ENCODE results near the gene SLC45A1. TPM values are rescaled to one million over a fixed set of nuclear protein-coding genes. Genes with fewer than 3 reads are reported as not detected.
"Not testable (repeated sequence)": the region's sequence is repeated elsewhere in the genome, so short reads cannot be mapped to it uniquely, and the experiment has no call there.

SLC45A1 gene
- total RNA-seq, 3 donors from 2014 or later (not counting 1 experiment from before 2014, with no cell fraction given), result 0.45 to 0.68 (median 0.52) TPM

DNA sequence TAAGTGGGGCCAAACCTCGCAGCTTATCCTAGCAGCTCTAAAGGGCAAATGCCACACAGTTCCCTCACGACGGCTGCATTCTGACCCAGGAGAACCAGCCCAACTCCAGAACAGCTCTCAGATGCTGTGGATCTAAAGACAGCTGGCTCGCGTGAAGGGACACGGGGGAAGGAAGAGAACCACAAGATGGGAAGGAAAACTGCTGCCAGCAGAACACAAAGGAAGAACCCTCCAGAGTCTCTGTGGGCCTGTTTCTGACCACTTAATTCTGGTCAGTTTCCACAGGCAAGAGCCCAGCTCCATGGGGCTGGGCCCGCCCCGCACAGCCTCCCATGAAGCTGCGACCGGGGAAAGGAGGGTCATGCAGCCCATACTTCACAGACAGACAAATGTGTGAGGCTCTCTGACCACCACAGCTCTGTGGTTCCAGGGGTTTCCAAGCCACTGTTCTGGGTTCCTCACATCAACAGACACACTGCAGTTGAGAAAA lies 61.1 kb downstream of the SLC45A1 start:
- Mint-ChIP-seq H3K4me3 (peak overlapping the region; percentile 25), H3K9me3 (no peaks in the 10 kb centered on the region), H3K36me3 (no peaks in the 10 kb centered on the region), H3K4me1 (peaks cover 35 to 52% of the 10 kb centered on the region in 2 donors), H3K27me3 (ENCODE audit: low read depth in 2 of 2) (no peaks in the 10 kb centered on the region), H3K27ac (peak overlapping the region in 1 of 2 donors; percentile 72)
- Histone ChIP-seq H3K4me3 (ENCODE audit: low read length) (no peak overlapping the region), H3K9me3 (ENCODE audit: control insufficient read depth, insufficient read depth, low read length) (no peaks in the 10 kb centered on the region), H3K27me3 (ENCODE audit: control insufficient read depth, insufficient read depth, low read length) (no peaks in the 10 kb centered on the region), H3K36me3 (ENCODE audit: control insufficient read depth, insufficient read depth, low read length) (no peaks in the 10 kb centered on the region), H3K27ac (ENCODE audit: low read length) (no peak overlapping the region), H3K4me1 (ENCODE audit: control insufficient read depth, insufficient read depth, low read length) (peaks cover 34% of the 10 kb centered on the region)
- ATAC-seq (peak in 2 of 3 donors; percentile 55 to 83), DNase-seq (no peak)
- 63% methylated on average over 10 of the region's 10 CpGs for WGBS (ENCODE audit: insufficient coverage)
- TF ChIP-seq, protein P1, sequence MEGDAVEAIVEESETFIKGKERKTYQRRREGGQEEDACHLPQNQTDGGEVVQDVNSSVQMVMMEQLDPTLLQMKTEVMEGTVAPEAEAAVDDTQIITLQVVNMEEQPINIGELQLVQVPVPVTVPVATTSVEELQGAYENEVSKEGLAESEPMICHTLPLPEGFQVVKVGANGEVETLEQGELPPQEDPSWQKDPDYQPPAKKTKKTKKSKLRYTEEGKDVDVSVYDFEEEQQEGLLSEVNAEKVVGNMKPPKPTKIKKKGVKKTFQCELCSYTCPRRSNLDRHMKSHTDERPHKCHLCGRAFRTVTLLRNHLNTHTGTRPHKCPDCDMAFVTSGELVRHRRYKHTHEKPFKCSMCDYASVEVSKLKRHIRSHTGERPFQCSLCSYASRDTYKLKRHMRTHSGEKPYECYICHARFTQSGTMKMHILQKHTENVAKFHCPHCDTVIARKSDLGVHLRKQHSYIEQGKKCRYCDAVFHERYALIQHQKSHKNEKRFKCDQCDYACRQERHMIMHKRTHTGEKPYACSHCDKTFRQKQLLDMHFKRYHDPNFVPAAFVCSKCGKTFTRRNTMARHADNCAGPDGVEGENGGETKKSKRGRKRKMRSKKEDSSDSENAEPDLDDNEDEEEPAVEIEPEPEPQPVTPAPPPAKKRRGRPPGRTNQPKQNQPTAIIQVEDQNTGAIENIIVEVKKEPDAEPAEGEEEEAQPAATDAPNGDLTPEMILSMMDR (IDR thresholded peaks at IDR 0.05), result no peak
- intact Hi-C loops (cut with micrococcal nuclease), result loop anchor here (5.0 kb wide), 1 partner anchor 43 kb away; no protein-coding TSS in a partner anchor

DNA sequence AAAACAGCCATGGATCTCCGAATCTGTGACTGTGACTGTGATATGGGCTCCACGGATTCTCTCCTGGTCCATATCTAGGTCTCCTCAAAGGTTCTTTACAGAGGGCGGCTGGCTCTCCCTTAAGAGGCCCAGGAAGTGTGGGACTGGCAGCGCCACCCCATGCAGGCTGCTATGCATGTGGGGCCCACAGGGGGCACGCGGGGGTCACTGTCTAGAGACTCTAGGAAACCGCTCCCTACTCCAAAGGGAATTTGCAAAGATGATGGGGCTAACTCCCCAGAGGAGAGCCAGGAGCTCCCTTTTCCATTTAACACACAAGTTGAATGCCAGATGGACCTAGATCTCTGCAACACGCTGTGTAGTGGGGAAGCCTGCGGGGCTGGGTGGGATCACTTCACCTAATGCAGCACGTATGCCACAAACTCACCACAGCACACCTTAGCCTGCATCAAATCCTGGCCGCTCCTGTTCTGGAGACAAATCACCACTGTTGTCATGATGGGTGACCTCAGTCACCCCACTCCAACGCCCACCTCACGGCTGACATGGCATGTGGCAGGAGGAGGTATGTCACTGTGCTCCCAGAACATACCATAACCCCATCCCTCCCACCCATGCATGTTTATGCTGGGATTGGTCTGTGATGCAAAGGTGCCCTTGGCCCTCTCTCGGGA lies 61.7 kb downstream of the SLC45A1 start:
- Histone ChIP-seq H3K4me3 (ENCODE audit: low read length) (no peak overlapping the region), H3K9me3 (ENCODE audit: control insufficient read depth, insufficient read depth, low read length) (no peaks in the 10 kb centered on the region), H3K27me3 (ENCODE audit: control insufficient read depth, insufficient read depth, low read length) (no peaks in the 10 kb centered on the region), H3K27ac (ENCODE audit: low read length) (no peak overlapping the region), H3K4me1 (ENCODE audit: control insufficient read depth, insufficient read depth, low read length) (peaks cover 34% of the 10 kb centered on the region), H3K36me3 (ENCODE audit: control insufficient read depth, insufficient read depth, low read length) (no peaks in the 10 kb centered on the region)
- no peaks in the 10 kb centered on the region for H3K27me3 Mint-ChIP-seq (ENCODE audit: low read depth in 2 of 2)
- peaks cover 34 to 55% of the 10 kb centered on the region in 2 donors for H3K4me1 Mint-ChIP-seq
- no peaks in the 10 kb centered on the region for H3K36me3 Mint-ChIP-seq
- TF ChIP-seq, protein P1 (IDR thresholded peaks at IDR 0.05), result no peak
- ATAC-seq (peak in 2 of 3 donors; percentile 54 to 67), DNase-seq (no peak)
- no peaks in the 10 kb centered on the region for H3K9me3 Mint-ChIP-seq
- intact Hi-C loops (cut with micrococcal nuclease), result loop anchor here (5.0 kb wide), 1 partner anchor 43 kb away; no protein-coding TSS in a partner anchor
- H3K27ac Mint-ChIP-seq, result peak overlapping the region in 1 of 2 donors; percentile 72
- 76% methylated on average over 13 of the region's 14 CpGs for WGBS (ENCODE audit: insufficient coverage)
- H3K4me3 Mint-ChIP-seq, result peak overlapping the region; percentile 25

- intact Hi-C loops (cut with micrococcal nuclease); H3K36me3 Mint-ChIP-seq; H3K27ac ChIP-seq (ENCODE audit: low read length); H3K36me3 ChIP-seq (ENCODE audit: control insufficient read depth, insufficient read depth, low read length); H3K27ac Mint-ChIP-seq; H3K4me3 ChIP-seq (ENCODE audit: low read length); H3K9me3 ChIP-seq (ENCODE audit: control insufficient read depth, insufficient read depth, low read length); DNase-seq; ATAC-seq; H3K4me3 Mint-ChIP-seq; H3K9me3 Mint-ChIP-seq; H3K27me3 ChIP-seq (ENCODE audit: control insufficient read depth, insufficient read depth, low read length); H3K27me3 Mint-ChIP-seq (ENCODE audit: low read depth in 2 of 2): not testable (repeated sequence)
- peaks cover 34% of the 10 kb centered on the region for H3K4me1 ChIP-seq (ENCODE audit: control insufficient read depth, insufficient read depth, low read length)
- WGBS (ENCODE audit: insufficient coverage), result 95% methylated on average over 5 of the region's 6 CpGs
- peaks cover 29 to 51% of the 10 kb centered on the region in 2 donors for H3K4me1 Mint-ChIP-seq
Measured at GRCh38 chr1:8380310-8380709, 62.4 kb downstream of the SLC45A1 start.

- Histone ChIP-seq H3K9me3 (ENCODE audit: control insufficient read depth, insufficient read depth, low read length) (no peaks in the 10 kb centered on the region), H3K27ac (ENCODE audit: low read length) (no peak overlapping the region), H3K36me3 (ENCODE audit: control insufficient read depth, insufficient read depth, low read length) (no peaks in the 10 kb centered on the region), H3K27me3 (ENCODE audit: control insufficient read depth, insufficient read depth, low read length) (no peaks in the 10 kb centered on the region), H3K4me1 (ENCODE audit: control insufficient read depth, insufficient read depth, low read length) (peaks cover 34% of the 10 kb centered on the region), H3K4me3 (ENCODE audit: low read length) (no peak overlapping the region)
- no peak for ATAC-seq
- no peak for DNase-seq
- H3K27ac Mint-ChIP-seq, result no peak overlapping the region
- 92% methylated on average over 8 of the region's 8 CpGs for WGBS (ENCODE audit: insufficient coverage)
- no peak overlapping the region for H3K4me3 Mint-ChIP-seq
- H3K4me1 Mint-ChIP-seq, result peaks cover 34 to 43% of the 10 kb centered on the region in 2 donors
- H3K27me3 Mint-ChIP-seq (ENCODE audit: low read depth in 2 of 2), result no peaks in the 10 kb centered on the region
- intact Hi-C loops (cut with micrococcal nuclease), result no loop called here
- TF ChIP-seq, protein P1 (IDR thresholded peaks at IDR 0.05), result no peak
- no peaks in the 10 kb centered on the region for H3K9me3 Mint-ChIP-seq
- no peaks in the 10 kb centered on the region for H3K36me3 Mint-ChIP-seq
Measured at GRCh38 chr1:8381618-8382017, 63.7 kb downstream of the SLC45A1 start.
